ENCODE measurements around the gene TAB2. TPM values are rescaled to one million over a fixed set of nuclear protein-coding genes. Genes with fewer than 3 reads are reported as not detected.

Gene TAB2
- polyA plus RNA-seq, 1 experiment = 23.9 TPM

- POLR2A ChIA-PET = no interaction called here
- Histone ChIP-seq H3K27me3 (ENCODE audit: control insufficient read depth, insufficient read depth, low read length) (no peaks in the 10 kb centered on the region), H3K36me3 (ENCODE audit: control insufficient read depth, insufficient read depth, low read length) (peaks cover 7% of the 10 kb centered on the region), H3K4me3 (ENCODE audit: low read depth, low read length) (no peak within 1 kb of the TSS)
- TF ChIP-seq, protein P1, sequence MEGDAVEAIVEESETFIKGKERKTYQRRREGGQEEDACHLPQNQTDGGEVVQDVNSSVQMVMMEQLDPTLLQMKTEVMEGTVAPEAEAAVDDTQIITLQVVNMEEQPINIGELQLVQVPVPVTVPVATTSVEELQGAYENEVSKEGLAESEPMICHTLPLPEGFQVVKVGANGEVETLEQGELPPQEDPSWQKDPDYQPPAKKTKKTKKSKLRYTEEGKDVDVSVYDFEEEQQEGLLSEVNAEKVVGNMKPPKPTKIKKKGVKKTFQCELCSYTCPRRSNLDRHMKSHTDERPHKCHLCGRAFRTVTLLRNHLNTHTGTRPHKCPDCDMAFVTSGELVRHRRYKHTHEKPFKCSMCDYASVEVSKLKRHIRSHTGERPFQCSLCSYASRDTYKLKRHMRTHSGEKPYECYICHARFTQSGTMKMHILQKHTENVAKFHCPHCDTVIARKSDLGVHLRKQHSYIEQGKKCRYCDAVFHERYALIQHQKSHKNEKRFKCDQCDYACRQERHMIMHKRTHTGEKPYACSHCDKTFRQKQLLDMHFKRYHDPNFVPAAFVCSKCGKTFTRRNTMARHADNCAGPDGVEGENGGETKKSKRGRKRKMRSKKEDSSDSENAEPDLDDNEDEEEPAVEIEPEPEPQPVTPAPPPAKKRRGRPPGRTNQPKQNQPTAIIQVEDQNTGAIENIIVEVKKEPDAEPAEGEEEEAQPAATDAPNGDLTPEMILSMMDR (IDR thresholded peaks at IDR 0.05; ENCODE audit: insufficient read depth, low read depth, low read length) = no peak
- DNase-seq (ENCODE audit: low read depth) = no peak
- CTCF ChIA-PET = no interaction called here
Measured at GRCh38 chr6:149400050-149400449, 82.5 kb downstream of the TAB2 start, which contains the start of gene SUMO4. SUMO4 (plus strand) TSS chr6:149400262; CDS start chr6:149400392, 130 bp downstream.

- H3K36me3 ChIP-seq (ENCODE audit: control insufficient read depth, insufficient read depth, low read length) = peaks cover 7% of the 10 kb centered on the region
- TF ChIP-seq, protein P1 (IDR thresholded peaks at IDR 0.05; ENCODE audit: insufficient read depth, low read depth, low read length) = no peak
- H3K27me3 ChIP-seq (ENCODE audit: control insufficient read depth, insufficient read depth, low read length) = no peaks in the 10 kb centered on the region
- no peak for DNase-seq (ENCODE audit: low read depth)
- CTCF ChIA-PET = interaction anchor here (0.7 kb wide), 1 partner anchor 17 kb away, joined by 3 read pairs; no protein-coding TSS in a partner anchor
- POLR2A ChIA-PET = no interaction called here
- no peak overlapping the region for H3K4me3 ChIP-seq (ENCODE audit: low read depth, low read length)
Measured at GRCh38 chr6:149403534-149403933, 86.0 kb downstream of the TAB2 start.

DNA sequence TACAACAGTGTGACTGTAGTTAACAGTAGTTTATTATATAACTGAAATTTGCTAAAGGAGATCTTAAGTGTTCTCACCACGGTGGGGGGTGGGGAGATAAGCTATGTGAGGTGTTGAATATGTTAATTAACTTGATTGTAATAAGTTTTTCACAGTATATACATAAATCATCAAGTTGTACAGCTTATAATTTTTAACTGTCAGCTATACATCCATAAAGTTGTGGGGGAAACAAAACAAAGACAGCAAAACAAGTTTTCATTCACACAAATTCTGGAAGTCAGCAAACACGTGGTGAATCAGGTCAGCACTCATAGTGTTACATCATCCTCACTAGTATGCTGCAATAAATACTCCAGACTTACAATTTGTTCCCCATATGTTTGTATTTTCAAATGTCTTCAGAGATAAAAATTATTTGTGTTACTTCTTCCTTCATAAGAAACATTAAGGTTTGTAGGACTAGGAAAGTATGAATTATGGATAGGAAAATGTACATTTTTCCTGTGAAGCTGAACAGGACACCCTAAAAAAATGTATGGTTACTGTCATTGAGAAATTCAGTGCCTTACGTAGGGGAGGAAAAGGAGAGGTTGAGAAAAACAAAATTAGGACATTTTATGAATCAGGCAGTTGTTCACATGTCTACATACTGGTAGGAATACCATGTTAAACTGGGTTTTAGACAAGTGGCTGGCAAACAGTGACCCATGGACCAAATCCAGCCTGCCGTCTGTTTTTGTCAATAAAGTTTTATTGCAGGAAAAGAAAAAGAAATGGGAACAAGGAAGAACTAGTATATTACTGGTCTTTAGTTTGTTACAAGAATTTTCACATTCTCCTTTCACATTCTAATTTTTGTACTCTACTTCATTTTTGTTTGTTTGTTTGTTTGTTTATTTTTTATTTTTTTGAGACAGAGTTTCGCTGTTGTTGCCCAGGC, 88.6 kb downstream of the TAB2 start:
- DNase-seq (ENCODE audit: low read depth) = no peak
- H3K27me3 ChIP-seq (ENCODE audit: control insufficient read depth, insufficient read depth, low read length) = no peaks in the 10 kb centered on the region
- H3K36me3 ChIP-seq (ENCODE audit: control insufficient read depth, insufficient read depth, low read length) = peaks cover 6% of the 10 kb centered on the region; the same call in 1 of the 2 replicates
- no peak overlapping the region for H3K4me3 ChIP-seq (ENCODE audit: low read depth, low read length)
- TF ChIP-seq, protein P1 (IDR thresholded peaks at IDR 0.05; ENCODE audit: insufficient read depth, low read depth, low read length) = no peak
- CTCF ChIA-PET = interaction anchor here (1.0 to 1.2 kb wide), 2 partner anchors 11 to 14 kb away, joined by 3 read pairs; no protein-coding TSS in a partner anchor
- POLR2A ChIA-PET = no interaction called here

GRCh38 chr6:149409617-149410016, 92.1 kb downstream of the TAB2 start:
- no peak for DNase-seq (ENCODE audit: low read depth)
- no peaks in the 10 kb centered on the region for H3K27me3 ChIP-seq (ENCODE audit: control insufficient read depth, insufficient read depth, low read length)
- H3K36me3 ChIP-seq (ENCODE audit: control insufficient read depth, insufficient read depth, low read length) = peaks cover 3% of the 10 kb centered on the region; the same call in 1 of the 2 replicates
- ChIA-PET POLR2A (no interaction called here), CTCF (interaction anchor here (0.6 kb wide), 1 partner anchor 9 kb away, joined by 3 read pairs; no protein-coding TSS in a partner anchor)
- no peak overlapping the region for H3K4me3 ChIP-seq (ENCODE audit: low read depth, low read length)
- TF ChIP-seq, protein P1 (IDR thresholded peaks at IDR 0.05; ENCODE audit: insufficient read depth, low read depth, low read length) = no peak

- no peak for DNase-seq (ENCODE audit: low read depth)
- CTCF ChIA-PET = no interaction called here
- POLR2A ChIA-PET = no interaction called here
- H3K4me3 ChIP-seq (ENCODE audit: low read depth, low read length) = no peak overlapping the region
- peaks cover 3% of the 10 kb centered on the region; the same call in 1 of the 2 replicates for H3K36me3 ChIP-seq (ENCODE audit: control insufficient read depth, insufficient read depth, low read length)
- TF ChIP-seq, protein P1 (IDR thresholded peaks at IDR 0.05; ENCODE audit: insufficient read depth, low read depth, low read length) = no peak
- no peaks in the 10 kb centered on the region for H3K27me3 ChIP-seq (ENCODE audit: control insufficient read depth, insufficient read depth, low read length)
Measured at GRCh38 chr6:149410557-149410956, 93.0 kb downstream of the TAB2 start.
